ENCODE measurements around the gene KIRREL3.

DNA sequence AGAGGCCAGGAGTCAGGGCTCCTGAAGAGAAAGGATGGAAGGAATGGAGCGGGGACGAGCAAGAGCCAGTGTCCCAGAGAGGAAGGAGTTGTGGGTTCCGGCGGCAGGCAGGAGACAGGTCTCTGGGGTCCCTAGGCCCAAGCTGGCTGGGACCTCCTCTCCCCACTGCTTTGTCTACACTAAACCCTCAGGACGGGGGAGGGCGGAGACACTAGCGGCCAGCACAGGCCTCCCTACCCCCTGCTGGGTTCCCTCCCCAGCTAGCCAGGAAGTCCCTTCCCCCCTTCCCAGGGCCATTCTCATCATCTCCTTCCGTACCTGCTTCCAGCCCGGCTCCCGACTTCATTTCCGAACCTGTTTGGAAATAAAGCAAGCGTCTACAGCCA lies 565.6 kb downstream of the KIRREL3 start:
- TF ChIP-seq, protein P1, sequence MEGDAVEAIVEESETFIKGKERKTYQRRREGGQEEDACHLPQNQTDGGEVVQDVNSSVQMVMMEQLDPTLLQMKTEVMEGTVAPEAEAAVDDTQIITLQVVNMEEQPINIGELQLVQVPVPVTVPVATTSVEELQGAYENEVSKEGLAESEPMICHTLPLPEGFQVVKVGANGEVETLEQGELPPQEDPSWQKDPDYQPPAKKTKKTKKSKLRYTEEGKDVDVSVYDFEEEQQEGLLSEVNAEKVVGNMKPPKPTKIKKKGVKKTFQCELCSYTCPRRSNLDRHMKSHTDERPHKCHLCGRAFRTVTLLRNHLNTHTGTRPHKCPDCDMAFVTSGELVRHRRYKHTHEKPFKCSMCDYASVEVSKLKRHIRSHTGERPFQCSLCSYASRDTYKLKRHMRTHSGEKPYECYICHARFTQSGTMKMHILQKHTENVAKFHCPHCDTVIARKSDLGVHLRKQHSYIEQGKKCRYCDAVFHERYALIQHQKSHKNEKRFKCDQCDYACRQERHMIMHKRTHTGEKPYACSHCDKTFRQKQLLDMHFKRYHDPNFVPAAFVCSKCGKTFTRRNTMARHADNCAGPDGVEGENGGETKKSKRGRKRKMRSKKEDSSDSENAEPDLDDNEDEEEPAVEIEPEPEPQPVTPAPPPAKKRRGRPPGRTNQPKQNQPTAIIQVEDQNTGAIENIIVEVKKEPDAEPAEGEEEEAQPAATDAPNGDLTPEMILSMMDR (IDR thresholded peaks at IDR 0.05; ENCODE audit: insufficient read depth, low read length, poor library complexity, severe bottlenecking): no peak
- TF ChIP-seq EZH2phosphoT487 (conservative IDR thresholded peaks at IDR 0.05; ENCODE audit: low read length): no peak

Data from SU-DHL-6 (cell line).